Body of pancreas (tissue), 4 donors: Measurements from ENCODE around the gene ANKRD6. TPM values are rescaled to one million over a fixed set of nuclear protein-coding genes. Genes with fewer than 3 reads are reported as not detected.
"Not testable (repeated sequence)": the region's sequence is repeated elsewhere in the genome, so short reads cannot be mapped to it uniquely, and the experiment has no call there.

Source experiments
- ATAC-seq: fragments of 150-250 bp; one replicate; pipeline ENCODE4 v1.9.1; 2016
- DNase-seq, 4 donors: peaks; one replicate each; pipeline ENCODE4 v3.0.0-alpha.2; 2019
- H3K27ac ChIP-seq, 4 donors: fragments of 200-600 bp; sonication (generic); 1 replicate in 3 of 4; 2 replicates in 1 of 4; pipeline versions ENCODE4 v1.5.1 to v1.6.1; 2016 to 2019; ENCODE audit warnings: mild to moderate bottlenecking in 1 of 4, mixed read lengths in 1 of 4, moderate library complexity in 1 of 4
- H3K27me3 ChIP-seq, 2 donors: fragments of 200-600 bp; sonication (generic); one replicate each; pipeline ENCODE4 v1.6.0; 2016; ENCODE audit warnings: mild to moderate bottlenecking in 1 of 2
- H3K36me3 ChIP-seq, 2 donors: fragments of 200-600 bp; sonication (generic); replicated peaks in 1 of 2; 2 replicates each; pipeline ENCODE4 v1.5.1; 2016; ENCODE audit warnings: low read depth in 2 of 2; ENCODE audit not compliant: insufficient read depth in 1 of 2
- H3K4me1 ChIP-seq: fragments of 200-600 bp; sonication (generic); one replicate; pipeline ENCODE4 v1.6.0; 2016
- H3K4me3 ChIP-seq, 2 donors: fragments of 200-600 bp; sonication (generic); 1 replicate in 1 of 2; 2 replicates in 1 of 2; pipeline ENCODE4 v1.5.1; 2016 to 2019
- H3K9me3 ChIP-seq, 3 donors: fragments of 200-600 bp; sonication (generic); 1 replicate in 2 of 3; 2 replicates in 1 of 3; pipeline ENCODE4 v1.5.1; 2016
- CTCF ChIP-seq, 7 experiments: fragments of 450-650 bp in 4 of 7; fragments of 200-600 bp in 3 of 7; sonication (generic) in 3 of 7; IDR thresholded peaks; one replicate each; pipeline ENCODE4 v1.5.1; 2016 to 2019; ENCODE audit warnings: antibody characterized with exemption in 7 of 7
- POLR2A ChIP-seq, 3 donors: fragments of 450-650 bp; IDR thresholded peaks; one replicate each; pipeline ENCODE4 v1.6.1; 2016; ENCODE audit warnings: antibody characterized with exemption in 3 of 3, mild to moderate bottlenecking in 2 of 3
- WGBS, 2 donors: methylation state at CpG; one replicate each; pipeline ENCODE4 v1.1.5; 2017; 5-methylcytosine and 5-hydroxymethylcytosine counted together
- intact Hi-C: fragments of 100-400 bp; cut with DNase I; formaldehyde crosslinking; loops from one replicate; pipeline ENCODE4 v1.15.1; 2023
- total RNA-seq, 2 donors: library from RNA; depleted of rRNA; stranded (reverse); fragments of >200 nt; gene quantifications; one replicate each; pipeline ENCODE4 v1.1.0, GENCODE V29; 2016

The ANKRD6 gene
- total RNA-seq, 2 donors from 2014 or later: 16.9 to 21.4 TPM

DNA sequence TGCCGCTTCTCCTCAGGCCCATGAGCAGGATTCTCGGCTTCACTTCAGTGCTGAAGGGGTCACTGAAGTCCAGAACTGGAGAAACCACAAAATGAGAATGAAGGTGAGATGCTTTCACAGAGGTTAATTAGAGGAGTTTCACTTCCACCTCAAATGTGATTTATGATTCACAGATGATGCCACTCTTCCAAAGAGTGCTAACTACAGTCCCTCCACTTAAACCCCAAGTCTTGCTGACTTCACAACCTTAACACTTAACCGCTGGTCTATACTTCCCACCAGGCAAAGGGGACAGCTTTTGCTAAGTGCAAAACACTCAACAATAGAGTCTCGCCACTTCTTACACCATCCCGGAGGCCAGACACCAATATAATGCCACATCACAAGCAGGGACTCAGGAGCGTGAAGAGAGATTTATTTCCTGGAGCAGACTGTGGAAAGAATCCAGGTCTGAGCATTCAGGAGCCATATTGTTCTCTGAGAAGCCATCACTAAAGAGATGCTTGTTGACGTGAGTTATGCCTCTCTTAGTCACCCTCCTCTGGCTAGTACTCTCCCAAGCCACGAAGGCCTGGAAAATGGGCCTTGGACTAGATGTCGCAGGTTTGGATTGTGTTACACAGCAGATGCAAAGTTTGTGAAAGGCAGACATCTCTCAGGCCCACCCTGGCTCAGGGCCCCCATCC is 45.3 kb upstream of the ANKRD6 start:
- no peaks in the 10 kb centered on the region for H3K27me3 ChIP-seq
- no peaks in the 10 kb centered on the region for H3K9me3 ChIP-seq
- DNase-seq (no peak), ATAC-seq (no peak)
- no peaks in the 10 kb centered on the region for H3K36me3 ChIP-seq
- 96 to 97% methylated on average over 9 of the region's 9 CpGs for WGBS, 2 donors
- no peak overlapping the region for H3K27ac ChIP-seq
- intact Hi-C loops: no loop called here
- no peak overlapping the region for H3K4me3 ChIP-seq
- no peaks in the 10 kb centered on the region for H3K4me1 ChIP-seq
- TF ChIP-seq POLR2A (IDR thresholded peaks at IDR 0.05) (no peak), CTCF (IDR thresholded peaks at IDR 0.05) (no peak)

GRCh38 chr6:89388846-89389245 is 44.1 kb upstream of the ANKRD6 start:
- no peak for DNase-seq
- no peaks in the 10 kb centered on the region for H3K9me3 ChIP-seq
- WGBS, 2 donors: 96 to 98% methylated on average over 6 of the region's 6 CpGs
- intact Hi-C loops: no loop called here
- H3K27me3 ChIP-seq: no peaks in the 10 kb centered on the region
- no peaks in the 10 kb centered on the region for H3K36me3 ChIP-seq
- no peaks in the 10 kb centered on the region for H3K4me1 ChIP-seq
- no peak for ATAC-seq
- H3K27ac ChIP-seq: no peak overlapping the region
- TF ChIP-seq CTCF (IDR thresholded peaks at IDR 0.05): no peak
- no peak for TF ChIP-seq POLR2A (IDR thresholded peaks at IDR 0.05)
- no peak overlapping the region for H3K4me3 ChIP-seq

DNA sequence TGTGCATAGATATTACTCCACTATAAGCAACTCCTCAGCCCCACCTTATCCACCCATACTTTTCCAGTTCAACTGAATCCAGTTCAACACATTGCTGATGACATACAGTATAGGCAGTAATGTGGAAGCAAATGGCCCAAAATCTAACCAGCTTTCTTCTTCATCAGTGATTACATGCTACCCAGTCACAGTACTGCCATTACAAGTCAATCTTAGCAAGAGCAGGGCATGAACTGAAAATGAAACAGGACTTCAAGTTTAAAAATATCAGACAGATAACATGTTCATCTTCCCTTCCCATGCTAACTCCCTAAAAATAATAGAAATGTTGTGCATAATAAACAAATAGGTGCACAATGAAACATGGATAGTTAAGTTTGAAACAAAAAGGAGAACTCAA is 40.1 kb upstream of the ANKRD6 start:
- no peak overlapping the region for H3K4me3 ChIP-seq
- no peaks in the 10 kb centered on the region for H3K27me3 ChIP-seq
- no peaks in the 10 kb centered on the region for H3K4me1 ChIP-seq
- TF ChIP-seq CTCF (IDR thresholded peaks at IDR 0.05) (no peak), POLR2A (IDR thresholded peaks at IDR 0.05) (no peak)
- H3K9me3 ChIP-seq: no peaks in the 10 kb centered on the region
- ATAC-seq (no peak), DNase-seq (no peak)
- no peak overlapping the region for H3K27ac ChIP-seq
- H3K36me3 ChIP-seq: no peaks in the 10 kb centered on the region
- intact Hi-C loops: no loop called here

DNA sequence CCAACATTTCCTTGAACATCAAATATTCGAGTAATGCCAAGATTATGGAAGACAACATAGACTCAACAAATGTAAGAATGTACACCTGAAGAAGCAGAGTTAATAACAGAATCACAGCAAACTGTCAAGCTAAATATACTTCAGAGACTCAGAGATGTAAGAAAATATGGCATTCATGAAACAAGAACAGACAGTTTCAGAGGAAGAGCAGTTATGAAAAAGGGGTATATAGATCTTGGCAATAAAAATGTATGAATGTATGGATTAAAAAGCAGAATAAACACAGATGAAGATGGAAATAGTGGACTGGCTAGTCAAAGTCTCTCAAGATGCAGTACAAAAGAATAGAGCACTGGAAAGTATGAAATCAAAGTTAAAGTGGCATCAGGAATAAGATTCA is 39.3 kb upstream of the ANKRD6 start:
- TF ChIP-seq POLR2A (IDR thresholded peaks at IDR 0.05) (no peak), CTCF (IDR thresholded peaks at IDR 0.05) (no peak)
- WGBS, 2 donors: 91 to 96% methylated on average over 1 of the region's 1 CpG
- H3K36me3 ChIP-seq: no peaks in the 10 kb centered on the region
- no peaks in the 10 kb centered on the region for H3K27me3 ChIP-seq
- H3K4me3 ChIP-seq: no peak overlapping the region
- no peak overlapping the region for H3K27ac ChIP-seq
- DNase-seq (no peak), ATAC-seq (no peak)
- intact Hi-C loops: no loop called here
- no peaks in the 10 kb centered on the region for H3K4me1 ChIP-seq
- no peaks in the 10 kb centered on the region for H3K9me3 ChIP-seq

DNA sequence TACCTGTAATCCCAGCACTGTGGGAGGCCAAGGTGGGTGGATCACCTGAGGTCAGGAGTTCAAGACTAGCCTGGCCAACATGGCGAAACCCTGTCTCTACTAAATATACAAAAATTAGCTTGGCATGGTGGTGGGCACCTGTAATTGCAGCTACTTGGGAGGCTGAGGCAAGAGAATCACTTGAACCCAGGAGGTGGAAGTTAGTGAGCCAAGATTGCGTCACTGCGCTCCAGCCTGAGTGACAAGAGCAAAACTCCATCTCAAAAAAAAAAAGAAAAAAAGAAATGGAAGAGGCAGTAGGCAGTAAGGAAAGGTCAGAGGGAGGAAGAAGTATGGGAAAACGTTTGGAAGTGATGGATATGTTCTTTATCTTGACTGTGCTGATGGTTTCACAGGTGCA is 35.1 kb upstream of the ANKRD6 start:
- DNase-seq, H3K9me3 ChIP-seq, ATAC-seq, intact Hi-C loops, H3K27ac ChIP-seq, H3K4me1 ChIP-seq, H3K4me3 ChIP-seq, H3K27me3 ChIP-seq, H3K36me3 ChIP-seq: not testable (repeated sequence)
- 75 to 86% methylated on average over 4 of the region's 4 CpGs for WGBS, 2 donors
